Muscle layer of duodenum (tissue), 2 donors: ENCODE measurements around the gene ATP2B1.

ENCODE experiments used
- H3K27ac ChIP-seq: one replicate; pipeline ENCODE4 v1.7.0; 2013; ENCODE audit warnings: mild to moderate bottlenecking, low read length
- H3K27me3 ChIP-seq: one replicate; pipeline ENCODE4 v1.7.0; 2013; ENCODE audit warnings: low read depth, mild to moderate bottlenecking, control low read depth, low read length
- H3K36me3 ChIP-seq, 2 donors: one replicate each; pipeline ENCODE4 v1.7.0; 2013; ENCODE audit warnings: low read length in 2 of 2, control low read depth in 1 of 2, mild to moderate bottlenecking in 1 of 2; ENCODE audit not compliant: insufficient read depth in 2 of 2, control insufficient read depth in 1 of 2
- H3K4me1 ChIP-seq, 2 donors: one replicate each; pipeline ENCODE4 v1.7.0; 2013; ENCODE audit warnings: low read length in 2 of 2, mild to moderate bottlenecking in 2 of 2, control low read depth in 1 of 2, moderate library complexity in 1 of 2; ENCODE audit not compliant: insufficient read depth in 2 of 2, control insufficient read depth in 1 of 2
- H3K4me3 ChIP-seq, 2 donors: one replicate each; pipeline ENCODE4 v1.7.0; 2013; ENCODE audit warnings: low read length in 2 of 2, low read depth in 1 of 2, mild to moderate bottlenecking in 1 of 2
- H3K9me3 ChIP-seq, 2 donors: one replicate each; pipeline ENCODE4 v1.7.0; 2013; ENCODE audit warnings: low read length in 2 of 2, control low read depth in 1 of 2, mild to moderate bottlenecking in 1 of 2; ENCODE audit not compliant: control insufficient read depth in 1 of 2
- donor health status: healthy.

Gene ATP2B1

DNA sequence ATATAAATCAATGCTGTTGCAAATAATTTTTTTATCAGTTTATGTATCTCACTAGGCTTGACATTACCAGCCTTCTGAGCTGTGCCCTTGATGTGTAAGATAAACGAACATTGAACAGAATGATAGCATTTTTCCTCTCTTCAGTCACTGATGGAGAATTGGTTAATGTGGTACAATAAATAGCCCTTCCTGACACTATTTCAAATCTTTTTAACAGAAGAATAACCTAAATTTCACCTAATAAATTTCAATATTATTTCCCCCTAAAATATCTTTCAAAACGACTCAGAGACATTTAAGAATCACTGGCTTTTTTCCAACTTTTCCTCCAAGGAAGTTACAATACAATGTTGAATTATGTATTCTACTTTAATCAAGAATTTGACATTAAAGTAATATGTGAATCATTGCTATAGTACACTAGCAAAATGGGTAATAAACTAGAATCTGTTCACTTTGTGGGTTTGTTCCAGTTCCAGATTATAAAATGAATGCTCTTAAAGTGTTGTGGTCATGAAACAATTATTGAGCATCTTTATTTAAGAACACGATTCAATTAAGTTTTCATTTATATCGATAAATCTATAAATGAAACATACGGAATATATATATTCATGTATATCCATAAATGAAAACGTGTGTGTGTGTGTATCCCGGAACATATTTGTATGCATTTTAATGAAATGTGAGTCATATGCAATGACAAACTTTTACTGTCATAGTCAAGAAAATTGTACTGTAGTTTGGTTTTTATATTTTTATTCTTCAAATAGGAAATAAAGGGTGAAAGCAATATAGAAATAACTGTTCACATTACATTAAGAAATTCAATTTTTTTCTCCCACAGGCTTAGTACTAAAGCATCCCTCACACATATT lies 2.5 kb upstream of the ATP2B1 start:
- peak overlapping the region; percentile 81 to 89 for H3K4me3 ChIP-seq

DNA sequence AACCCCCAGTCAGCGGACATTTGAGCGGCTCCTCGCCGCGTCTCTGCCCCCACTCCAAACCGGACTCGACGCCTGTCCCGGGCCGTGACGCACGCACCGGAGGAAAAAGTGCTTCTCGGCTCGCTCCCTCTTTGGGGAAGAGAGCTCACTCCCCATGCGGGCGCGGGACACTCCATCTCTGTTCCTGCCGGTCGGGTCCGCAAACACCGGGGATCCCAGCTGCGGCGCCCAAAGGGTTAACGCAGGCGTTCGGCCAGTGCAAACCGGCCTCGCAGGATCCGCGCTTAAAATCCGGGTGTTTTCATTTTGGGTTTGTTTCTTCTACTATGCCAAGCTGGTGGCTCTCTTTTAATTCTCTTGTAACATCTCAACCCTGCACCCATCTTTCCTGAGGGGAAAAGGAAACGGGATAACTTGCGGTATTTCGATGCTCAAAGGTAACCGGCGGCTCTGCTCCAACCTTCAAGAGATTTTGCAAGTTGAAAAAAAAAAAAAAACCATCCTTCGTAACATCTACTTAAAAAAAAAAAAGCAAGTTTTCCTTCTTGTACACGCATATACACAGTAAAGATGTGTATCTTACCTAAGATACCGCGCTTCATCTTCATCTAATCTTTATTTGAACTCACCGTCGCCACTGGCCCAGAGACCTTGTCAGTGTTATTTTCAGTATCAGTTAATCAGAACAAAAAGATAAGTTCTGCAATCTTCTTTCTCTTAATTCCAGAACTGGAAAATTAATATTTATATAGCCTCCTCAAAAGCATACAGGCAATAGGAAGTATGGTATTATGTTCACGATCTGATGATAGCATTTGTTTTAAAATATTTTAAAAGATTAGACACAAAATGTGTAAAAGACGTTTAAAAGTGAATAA lies 1.6 kb upstream of the ATP2B1 start:
- H3K4me1 ChIP-seq, result peaks cover 0 to 13% of the 10 kb centered on the region in 2 donors
- H3K36me3 ChIP-seq, result peaks cover 0 to 6% of the 10 kb centered on the region in 2 donors
- peak overlapping the region; percentile 81 to 89 for H3K4me3 ChIP-seq
- H3K9me3 ChIP-seq, result no peaks in the 10 kb centered on the region
- H3K27ac ChIP-seq, result peak overlapping the region; percentile 87
- H3K27me3 ChIP-seq, result no peaks in the 10 kb centered on the region

More for the DNA sequence above, 2.5 kb upstream of the ATP2B1 start:
- H3K27me3 ChIP-seq, result no peaks in the 10 kb centered on the region
- no peaks in the 10 kb centered on the region for H3K9me3 ChIP-seq
- H3K27ac ChIP-seq, result no peak overlapping the region
- peaks cover 0 to 8% of the 10 kb centered on the region in 2 donors for H3K4me1 ChIP-seq
- H3K36me3 ChIP-seq, result peaks cover 0 to 6% of the 10 kb centered on the region in 2 donors

DNA sequence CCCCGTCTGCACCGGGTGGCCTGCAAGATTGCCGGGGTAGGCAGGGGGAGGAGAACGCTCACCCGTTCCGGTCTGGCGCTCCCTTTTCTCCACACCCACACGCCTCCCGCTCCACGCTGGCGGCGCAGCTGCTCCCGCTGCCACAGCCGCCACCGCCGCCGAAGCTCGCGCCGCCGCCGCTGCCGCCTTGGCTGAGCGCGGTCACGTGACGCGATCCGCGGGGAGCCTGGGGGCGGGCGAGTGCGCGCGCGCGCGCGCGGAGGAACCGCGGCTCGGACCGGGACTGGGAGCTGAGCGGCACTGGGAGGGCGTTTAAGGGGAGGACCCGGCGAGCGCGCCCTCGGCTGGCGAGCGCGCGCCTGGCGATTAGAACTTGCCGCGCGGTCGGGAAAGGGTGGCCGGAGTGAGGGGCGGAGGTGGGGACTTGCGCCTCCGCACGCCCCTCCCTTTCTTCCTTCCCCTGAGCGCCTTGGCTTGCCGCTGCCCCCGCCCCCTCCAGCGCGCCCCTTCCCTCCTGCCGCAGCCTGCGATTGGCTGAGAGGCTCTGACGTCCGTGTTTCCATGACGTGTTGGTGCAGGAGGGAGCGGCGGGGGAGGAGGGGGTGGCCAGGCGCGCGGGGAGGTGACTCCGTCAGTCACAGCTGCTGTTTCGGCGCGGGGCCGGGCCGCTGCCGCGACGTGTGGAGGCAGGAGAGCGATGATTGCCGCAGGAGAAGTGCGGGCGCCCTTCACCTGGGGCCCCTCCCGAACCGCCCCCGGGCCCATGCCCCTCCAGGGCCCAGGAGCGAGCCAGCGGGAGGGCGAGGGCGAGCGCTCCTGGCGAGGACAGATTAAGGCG lies 738 bp upstream of the ATP2B1 start:
- Histone ChIP-seq H3K27me3 (no peaks in the 10 kb centered on the region), H3K9me3 (no peaks in the 10 kb centered on the region), H3K36me3 (peaks cover 0 to 6% of the 10 kb centered on the region in 2 donors), H3K27ac (peak overlapping the region; percentile 87), H3K4me1 (peaks cover 0 to 14% of the 10 kb centered on the region in 2 donors), H3K4me3 (peak overlapping the region; percentile 81 to 89)

DNA sequence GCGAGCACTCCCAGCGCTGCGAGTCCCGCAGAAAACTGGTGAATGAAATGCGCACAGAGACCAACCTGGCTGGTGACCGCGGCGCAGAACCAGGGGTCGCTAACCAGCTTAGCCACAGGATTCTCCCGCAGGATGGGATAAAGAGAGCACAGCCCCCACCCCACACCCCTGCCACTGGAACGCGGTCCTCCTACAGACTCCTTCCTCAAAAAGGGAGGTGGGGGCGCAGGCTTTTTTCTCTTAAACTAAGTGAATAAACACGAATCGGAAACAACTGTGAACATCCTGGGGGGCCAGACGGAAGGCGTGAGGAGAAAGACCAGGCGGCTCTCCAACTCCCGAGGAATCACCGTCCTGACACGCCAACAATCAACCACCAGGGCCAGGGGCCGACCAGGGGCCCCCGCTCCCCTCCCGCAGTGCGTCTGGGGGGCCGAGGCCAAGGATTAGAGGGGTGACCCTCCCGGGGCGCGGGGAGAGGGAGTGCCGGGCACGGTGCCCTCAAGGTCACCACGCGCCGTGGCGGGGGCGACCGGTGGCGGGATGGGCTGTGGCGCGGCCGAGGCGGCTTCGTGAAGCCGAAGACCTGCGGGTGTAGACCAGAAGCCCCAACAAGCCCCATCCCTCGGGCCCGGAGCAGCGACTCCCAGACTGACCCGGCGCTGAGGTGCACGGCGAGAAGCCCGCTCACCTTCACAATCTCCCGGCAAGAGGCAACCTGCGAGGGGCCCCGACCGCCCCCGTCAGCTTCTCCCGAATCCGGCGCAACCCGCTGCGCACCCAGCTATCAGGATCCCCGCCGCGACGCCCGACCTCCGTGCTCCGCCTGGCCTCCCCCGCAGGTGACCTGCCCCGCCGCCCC lies 704 bp downstream of the ATP2B1 start:
- peaks cover 0 to 6% of the 10 kb centered on the region in 2 donors for H3K36me3 ChIP-seq
- peak overlapping the region; percentile 49 for H3K27ac ChIP-seq
- no peaks in the 10 kb centered on the region for H3K9me3 ChIP-seq

DNA sequence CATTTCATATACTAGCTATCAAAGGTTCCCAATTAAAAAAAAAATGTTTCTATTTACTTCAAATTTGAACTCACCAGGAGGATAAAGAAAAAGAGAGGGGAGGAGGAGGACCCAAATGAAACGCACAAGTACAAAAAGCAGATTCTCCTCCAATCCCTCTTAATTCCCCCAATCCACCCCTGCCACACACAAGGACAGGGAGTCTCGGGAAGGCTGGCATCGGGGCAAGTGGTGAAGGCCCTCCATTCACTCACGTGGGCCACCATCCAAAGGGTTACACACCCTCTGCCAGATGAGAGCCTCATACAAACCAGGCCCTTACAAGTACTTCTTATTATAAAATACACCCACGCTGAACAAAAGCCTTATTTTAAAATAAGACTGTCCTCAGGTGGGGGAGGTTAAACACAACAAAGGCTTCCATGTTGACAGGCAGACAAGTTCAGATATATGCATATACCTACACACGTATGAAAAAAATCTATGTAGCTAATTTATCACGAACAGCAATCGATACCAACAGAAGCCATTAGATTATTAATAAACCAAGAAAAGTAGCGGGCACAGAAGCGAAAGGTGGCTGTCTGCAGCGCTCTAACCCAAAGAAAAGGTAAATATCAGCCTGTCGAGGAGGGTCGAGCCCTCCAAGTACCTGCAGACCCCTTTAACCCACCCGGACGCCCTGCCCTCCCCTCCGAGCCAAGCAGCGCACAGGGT lies 1.5 kb downstream of the ATP2B1 start:
- no peaks in the 10 kb centered on the region for H3K27me3 ChIP-seq
- peak overlapping the region; percentile 77 to 89 for H3K4me3 ChIP-seq
- H3K9me3 ChIP-seq, result no peaks in the 10 kb centered on the region
- peak overlapping the region; percentile 49 for H3K27ac ChIP-seq
- H3K4me1 ChIP-seq, result peaks cover 0 to 14% of the 10 kb centered on the region in 2 donors
- peaks cover 0 to 6% of the 10 kb centered on the region in 2 donors for H3K36me3 ChIP-seq

More for the DNA sequence above, 704 bp downstream of the ATP2B1 start:
- peaks cover 0 to 14% of the 10 kb centered on the region in 2 donors for H3K4me1 ChIP-seq
- H3K27me3 ChIP-seq, result no peaks in the 10 kb centered on the region
- H3K4me3 ChIP-seq, result peak overlapping the region; percentile 77 to 89

DNA sequence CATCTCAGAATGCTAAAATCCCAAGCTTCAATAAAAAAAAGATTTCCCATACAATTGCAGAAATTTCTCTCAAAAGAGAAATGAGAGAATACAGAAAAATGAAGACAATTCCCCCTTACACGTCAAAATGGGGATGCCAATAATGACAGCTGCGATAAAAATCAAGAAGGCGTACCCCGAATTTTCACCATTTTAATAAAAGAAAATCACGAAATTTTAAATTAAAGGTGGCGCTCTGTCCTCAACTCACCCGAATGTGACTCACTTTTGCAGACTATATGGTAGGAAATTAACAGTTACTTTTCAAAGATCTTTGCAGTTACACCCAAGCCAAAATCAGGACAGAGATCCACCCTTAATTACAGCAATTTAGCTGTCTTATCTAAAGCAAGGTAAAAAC lies 2.1 kb downstream of the ATP2B1 start:
- Histone ChIP-seq H3K27me3 (no peaks in the 10 kb centered on the region), H3K27ac (peak overlapping the region; percentile 49), H3K9me3 (no peaks in the 10 kb centered on the region), H3K4me3 (peak overlapping the region; percentile 77 to 89), H3K4me1 (peaks cover 0 to 14% of the 10 kb centered on the region in 2 donors), H3K36me3 (peaks cover 0 to 6% of the 10 kb centered on the region in 2 donors)

DNA sequence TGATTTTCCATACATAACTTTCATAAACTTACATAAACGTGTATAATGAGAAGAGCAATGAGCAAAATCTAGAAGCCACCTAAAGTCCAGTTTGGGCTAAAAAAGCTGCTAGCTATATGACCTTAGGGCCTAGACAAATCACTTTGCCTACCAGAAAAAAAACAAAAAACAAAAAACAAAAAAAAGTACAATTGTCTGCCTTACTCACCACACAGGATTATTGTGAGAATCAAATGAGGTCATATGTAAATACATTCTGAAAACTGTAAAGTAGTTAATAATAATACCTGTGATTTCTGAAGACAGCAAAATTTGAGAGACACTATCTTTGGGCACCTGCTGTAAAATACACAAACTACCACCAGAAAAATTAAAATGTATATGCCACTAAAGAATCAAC lies 4.2 kb downstream of the ATP2B1 start:
- no peak overlapping the region for H3K4me3 ChIP-seq
- H3K27ac ChIP-seq, result no peak overlapping the region
- peaks cover 0 to 3% of the 10 kb centered on the region in 2 donors for H3K36me3 ChIP-seq
- H3K27me3 ChIP-seq, result no peaks in the 10 kb centered on the region
- peaks cover 0 to 10% of the 10 kb centered on the region in 2 donors for H3K4me1 ChIP-seq
- no peaks in the 10 kb centered on the region for H3K9me3 ChIP-seq

DNA sequence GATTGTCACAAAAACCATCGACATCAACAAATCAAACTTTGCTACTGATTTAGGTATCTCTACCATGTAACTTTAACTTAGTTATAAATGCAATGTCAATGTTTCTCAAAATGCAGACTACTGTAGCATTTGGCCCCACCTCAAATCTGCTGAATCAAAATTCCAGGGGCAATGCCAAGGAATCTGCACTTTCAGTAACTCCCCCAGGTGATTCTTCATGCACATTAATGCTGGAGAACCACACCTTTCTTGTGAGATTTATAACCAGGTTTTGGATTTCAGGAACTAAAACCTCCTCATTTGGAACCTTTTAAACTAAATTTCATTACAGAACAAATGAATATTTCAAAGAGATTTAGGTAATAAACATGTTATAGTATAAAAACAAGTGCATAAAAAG lies 4.9 kb downstream of the ATP2B1 start:
- Histone ChIP-seq H3K27me3 (no peaks in the 10 kb centered on the region), H3K4me3 (no peak overlapping the region)

DNA sequence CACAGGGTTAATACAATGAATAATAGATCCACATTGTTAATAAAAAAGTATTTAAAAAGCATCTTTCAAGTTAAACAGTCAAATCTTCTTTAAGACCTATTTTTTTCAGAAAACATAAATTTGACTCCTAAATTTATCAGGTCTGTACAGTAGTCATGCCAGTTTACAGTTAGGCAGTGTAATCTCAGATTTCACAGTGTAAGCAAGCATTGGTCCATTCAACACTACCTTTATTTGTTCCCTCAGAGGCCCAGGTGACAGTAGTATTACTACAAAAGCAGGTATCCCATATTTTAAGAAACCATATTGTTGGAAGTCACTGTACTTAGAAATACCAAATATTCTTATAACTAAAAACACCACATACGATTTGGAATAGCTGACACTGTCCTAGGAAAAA lies 6.1 kb downstream of the ATP2B1 start:
- Histone ChIP-seq H3K4me3 (no peak overlapping the region), H3K27ac (no peak overlapping the region), H3K9me3 (no peaks in the 10 kb centered on the region), H3K27me3 (no peaks in the 10 kb centered on the region), H3K36me3 (no peaks in the 10 kb centered on the region), H3K4me1 (peaks cover 0 to 10% of the 10 kb centered on the region in 2 donors)

More for the DNA sequence above, 4.9 kb downstream of the ATP2B1 start:
- no peaks in the 10 kb centered on the region for H3K9me3 ChIP-seq
- H3K36me3 ChIP-seq, result no peaks in the 10 kb centered on the region
- H3K4me1 ChIP-seq, result peaks cover 0 to 10% of the 10 kb centered on the region in 2 donors
- H3K27ac ChIP-seq, result no peak overlapping the region
